ENCODE measurements around the gene UBTD1.

GRCh38 chr10:97570789-97571471 is 72.2 kb downstream of the UBTD1 start:
- TF ChIP-seq SPI1 (IDR thresholded peaks at IDR 0.05; ENCODE audit: low read depth, low read length) (no peak), POLR2A (IDR thresholded peaks at IDR 0.05; ENCODE audit: low read depth, low read length) (no peak), POLR2AphosphoS5 (IDR thresholded peaks at IDR 0.05; ENCODE audit: low read depth, low read length) (no peak), TAF1 (IDR thresholded peaks at IDR 0.05; ENCODE audit: low read depth, low read length) (no peak), PAX5 (IDR thresholded peaks at IDR 0.05; ENCODE audit: insufficient read depth, low read length, severe bottlenecking) (no peak)
